PFSK-1 (cell line): ENCODE measurements around the gene NEUROG1.

Experiments used
- FOXP2 ChIP-seq: optimal IDR thresholded peaks from 2 replicates; pipeline ENCODE3; 2011; ENCODE audit warnings: borderline replicate concordance, control low read depth, inconsistent platforms; ENCODE audit not compliant: insufficient read depth; ENCODE audit errors: extremely low read length, extremely low read depth
- POLR2AphosphoS5 ChIP-seq: IDR thresholded peaks from 2 replicates; pipeline ENCODE4 v1.6.1; 2012; ENCODE audit warnings: low read depth, mild to moderate bottlenecking, control low read depth, low read length, moderate library complexity
- SIN3A ChIP-seq: IDR thresholded peaks from 2 replicates; pipeline ENCODE4 v1.6.1; 2012; ENCODE audit warnings: mild to moderate bottlenecking, low read length, moderate library complexity, borderline replicate concordance; ENCODE audit not compliant: insufficient read depth
- TAF1 ChIP-seq: IDR thresholded peaks from 2 replicates; pipeline ENCODE4 v1.6.1; 2012; ENCODE audit warnings: low read length, control low read depth, borderline replicate concordance; ENCODE audit not compliant: insufficient read depth
- TF ChIP-seq, protein P1 (sequence below), 2 experiments: IDR thresholded peaks; 2 replicates each; pipeline versions ENCODE4 v1.6.1 to v1.8.0; 2011 to 2012; ENCODE audit warnings: low read depth in 2 of 2, low read length in 2 of 2, control low read depth in 1 of 2, inconsistent platforms in 1 of 2, mild to moderate bottlenecking in 1 of 2, moderate library complexity in 1 of 2; ENCODE audit not compliant: insufficient read depth in 1 of 2

The NEUROG1 gene

DNA sequence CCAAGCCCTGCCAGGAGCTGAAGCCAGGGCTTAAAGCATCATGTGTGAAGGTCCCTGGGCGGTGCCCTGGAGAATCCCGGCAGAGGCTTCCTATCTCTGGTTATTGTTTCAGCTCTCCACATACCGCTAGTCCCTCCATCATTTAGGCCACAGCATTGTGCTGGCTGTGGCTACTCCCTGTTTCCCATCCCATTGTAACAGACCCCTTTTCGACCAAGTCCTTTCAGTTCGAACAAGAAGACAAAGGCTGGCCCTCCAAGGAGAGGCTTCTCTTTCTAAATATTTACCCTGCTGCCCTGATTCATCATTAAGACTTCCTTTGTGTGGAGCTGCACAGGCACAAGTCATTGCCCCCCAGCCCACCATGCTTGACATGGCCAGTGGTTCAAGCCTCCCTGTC, 41.6 kb downstream of the NEUROG1 start:
- TF ChIP-seq POLR2AphosphoS5 (no peak), SIN3A (no peak), TAF1 (no peak), FOXP2 (no peak)
- TF ChIP-seq, protein P1, sequence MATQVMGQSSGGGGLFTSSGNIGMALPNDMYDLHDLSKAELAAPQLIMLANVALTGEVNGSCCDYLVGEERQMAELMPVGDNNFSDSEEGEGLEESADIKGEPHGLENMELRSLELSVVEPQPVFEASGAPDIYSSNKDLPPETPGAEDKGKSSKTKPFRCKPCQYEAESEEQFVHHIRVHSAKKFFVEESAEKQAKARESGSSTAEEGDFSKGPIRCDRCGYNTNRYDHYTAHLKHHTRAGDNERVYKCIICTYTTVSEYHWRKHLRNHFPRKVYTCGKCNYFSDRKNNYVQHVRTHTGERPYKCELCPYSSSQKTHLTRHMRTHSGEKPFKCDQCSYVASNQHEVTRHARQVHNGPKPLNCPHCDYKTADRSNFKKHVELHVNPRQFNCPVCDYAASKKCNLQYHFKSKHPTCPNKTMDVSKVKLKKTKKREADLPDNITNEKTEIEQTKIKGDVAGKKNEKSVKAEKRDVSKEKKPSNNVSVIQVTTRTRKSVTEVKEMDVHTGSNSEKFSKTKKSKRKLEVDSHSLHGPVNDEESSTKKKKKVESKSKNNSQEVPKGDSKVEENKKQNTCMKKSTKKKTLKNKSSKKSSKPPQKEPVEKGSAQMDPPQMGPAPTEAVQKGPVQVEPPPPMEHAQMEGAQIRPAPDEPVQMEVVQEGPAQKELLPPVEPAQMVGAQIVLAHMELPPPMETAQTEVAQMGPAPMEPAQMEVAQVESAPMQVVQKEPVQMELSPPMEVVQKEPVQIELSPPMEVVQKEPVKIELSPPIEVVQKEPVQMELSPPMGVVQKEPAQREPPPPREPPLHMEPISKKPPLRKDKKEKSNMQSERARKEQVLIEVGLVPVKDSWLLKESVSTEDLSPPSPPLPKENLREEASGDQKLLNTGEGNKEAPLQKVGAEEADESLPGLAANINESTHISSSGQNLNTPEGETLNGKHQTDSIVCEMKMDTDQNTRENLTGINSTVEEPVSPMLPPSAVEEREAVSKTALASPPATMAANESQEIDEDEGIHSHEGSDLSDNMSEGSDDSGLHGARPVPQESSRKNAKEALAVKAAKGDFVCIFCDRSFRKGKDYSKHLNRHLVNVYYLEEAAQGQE (IDR thresholded peaks at IDR 0.05; ENCODE audit: insufficient read depth in 1 of 2, low read depth in 2 of 2, low read length in 2 of 2): no peak

DNA sequence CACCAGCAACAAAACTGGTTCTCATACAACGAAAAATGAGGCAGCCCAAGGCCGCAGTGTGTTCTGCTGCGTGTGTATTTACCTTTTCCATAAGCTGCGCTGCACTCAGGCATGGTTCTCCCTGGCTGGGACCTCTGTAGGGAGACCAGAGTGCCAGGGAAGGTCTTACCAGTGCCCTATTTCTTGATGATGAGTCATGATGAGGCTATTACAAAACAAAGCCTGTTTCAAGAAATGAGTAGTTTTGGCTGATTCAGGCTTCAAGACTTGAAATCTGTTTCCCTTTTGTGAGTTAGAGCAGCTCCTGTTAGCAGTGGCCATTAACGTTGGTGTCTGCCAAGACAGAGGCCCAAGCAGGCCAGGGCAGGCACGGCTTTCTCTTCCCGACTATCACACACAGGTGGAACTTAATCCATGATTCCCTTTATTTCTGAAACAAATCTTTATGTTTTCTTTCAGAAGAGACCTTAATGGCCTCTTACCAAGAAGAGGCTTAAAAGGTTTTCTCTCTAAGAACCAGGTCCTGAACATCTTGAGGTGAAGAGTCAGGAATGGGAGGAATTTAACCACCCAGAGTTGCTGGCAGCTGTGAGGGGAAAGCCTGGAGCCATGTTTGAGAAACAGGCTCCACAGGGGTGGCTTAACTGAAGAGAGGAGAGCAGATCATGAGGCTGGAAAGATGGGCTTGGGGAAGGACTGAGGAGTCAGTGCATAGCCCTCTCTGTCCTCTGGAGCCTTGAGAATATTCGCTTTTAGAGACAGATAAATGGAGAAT, 42.2 kb downstream of the NEUROG1 start:
- TF ChIP-seq, protein P1 (IDR thresholded peaks at IDR 0.05; ENCODE audit: insufficient read depth in 1 of 2, low read depth in 2 of 2, low read length in 2 of 2): no peak
- no peak for TF ChIP-seq FOXP2
- no peak for TF ChIP-seq POLR2AphosphoS5
- TF ChIP-seq SIN3A: no peak
- TF ChIP-seq TAF1: no peak

DNA sequence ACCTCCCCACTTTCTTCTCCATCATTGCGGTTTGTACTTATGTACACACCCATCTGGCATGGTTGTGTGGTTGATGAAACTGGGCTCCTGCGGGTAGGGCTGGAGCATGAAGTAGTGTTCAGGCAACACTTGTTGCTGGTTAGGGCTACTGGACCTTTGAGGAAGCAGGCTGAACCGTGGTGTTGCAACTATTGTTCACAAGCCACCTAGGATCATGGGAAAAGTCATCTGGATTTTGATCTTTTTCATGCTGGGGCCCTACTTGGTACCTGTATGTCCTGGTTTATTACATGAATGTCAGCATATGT, 43.5 kb downstream of the NEUROG1 start:
- TF ChIP-seq SIN3A (no peak), FOXP2 (no peak), TAF1 (no peak), POLR2AphosphoS5 (no peak)
- TF ChIP-seq, protein P1 (IDR thresholded peaks at IDR 0.05; ENCODE audit: insufficient read depth in 1 of 2, low read depth in 2 of 2, low read length in 2 of 2): no peak

DNA sequence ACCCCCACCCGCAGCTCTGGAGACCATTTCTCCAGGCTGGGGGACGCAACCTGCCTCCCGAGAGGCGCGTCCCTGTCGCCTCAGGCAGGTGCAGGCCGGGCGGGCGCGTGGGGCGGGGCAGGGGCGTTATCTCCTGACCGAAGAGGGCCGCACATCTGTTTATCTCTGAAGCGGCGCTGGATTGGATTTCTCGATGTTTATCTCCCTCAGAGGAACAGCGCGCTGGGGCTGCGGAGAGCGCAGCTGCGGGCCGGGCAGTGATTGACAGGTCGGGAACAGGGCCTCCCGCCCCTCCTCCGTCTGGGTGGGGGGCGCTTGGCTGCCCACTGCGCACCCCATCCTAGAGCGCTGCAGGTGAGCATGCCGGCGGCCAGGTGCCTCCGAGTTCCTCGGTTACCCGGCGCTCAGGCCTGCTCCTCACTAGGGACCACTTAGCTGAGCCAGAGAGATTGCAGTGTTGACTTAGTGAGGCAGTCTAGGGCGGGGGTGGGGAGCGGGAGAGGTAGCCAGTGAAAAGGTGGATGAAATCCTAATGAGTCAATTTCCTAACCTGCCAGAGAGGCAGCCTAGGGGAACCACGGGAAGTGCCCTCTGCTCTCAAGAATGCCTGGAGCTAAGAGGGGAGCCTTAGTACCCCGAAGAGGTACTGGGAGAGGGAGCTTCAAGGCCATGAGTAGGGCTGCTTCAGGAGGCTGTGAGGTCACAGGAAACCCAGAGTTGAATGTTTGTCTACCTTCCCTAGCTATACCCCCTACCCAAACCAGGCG, 44.0 kb downstream of the NEUROG1 start:
- TF ChIP-seq SIN3A (no peak), FOXP2 (no peak), TAF1 (no peak), POLR2AphosphoS5 (no peak)
- TF ChIP-seq, protein P1 (IDR thresholded peaks at IDR 0.05; ENCODE audit: insufficient read depth in 1 of 2, low read depth in 2 of 2, low read length in 2 of 2): no peak
